A673 (cell line): ENCODE results near the gene AKAP6. TPM values are rescaled to one million over a fixed set of nuclear protein-coding genes. Genes with fewer than 3 reads are reported as not detected.
"Not testable (repeated sequence)": the region's sequence is repeated elsewhere in the genome, so short reads cannot be mapped to it uniquely, and the experiment has no call there.

Experiments used
- BruUV-seq: library from RNA; stranded (reverse); fragments of 400-500 nt; replicated peaks from 2 replicates; lab custom pipeline; 2021; lab: Mats Ljungman, UMichigan
- CTCF ChIA-PET: fragments of 300-600 bp; sonication (Branson Sonifier 250); formaldehyde crosslinking; loops from one replicate; lab custom pipeline; 2022; ENCODE audit warnings: antibody characterized with exemption; lab: Charles Lee
- POLR2A ChIA-PET: fragments of 300-600 bp; sonication (Branson Sonifier 250); formaldehyde crosslinking; loops from one replicate; lab custom pipeline; 2022; ENCODE audit warnings: antibody characterized with exemption; ENCODE audit not compliant: low non-redundant PET; lab: Charles Lee
- DNase-seq: peaks from one replicate; pipeline ENCODE4 v3.0.0-alpha.2; 2015; ENCODE audit warnings: low spot score
- H3K27ac ChIP-seq: fragments of 200-600 bp; sonication (generic); 2 replicates; pipeline ENCODE4 v1.5.1; 2016; ENCODE audit warnings: mixed run types, low read depth, mild to moderate bottlenecking, mixed read lengths, antibody characterized with exemption, low read length; ENCODE audit not compliant: poor library complexity, severe bottlenecking
- H3K27me3 ChIP-seq: fragments of 200-600 bp; sonication (generic); replicated peaks from 2 replicates; pipeline ENCODE4 v1.6.1; 2017; ENCODE audit warnings: mixed run types, low read depth, mild to moderate bottlenecking, mixed read lengths, antibody characterized with exemption, low read length; ENCODE audit not compliant: insufficient read depth, poor library complexity
- H3K36me3 ChIP-seq: fragments of 200-600 bp; sonication (generic); 2 replicates; pipeline ENCODE4 v1.6.1; 2016; ENCODE audit warnings: mixed run types, mild to moderate bottlenecking, mixed read lengths, antibody characterized with exemption, low read length; ENCODE audit not compliant: insufficient read depth, poor library complexity, severe bottlenecking
- H3K4me1 ChIP-seq: fragments of 200-600 bp; sonication (generic); 2 replicates; pipeline ENCODE4 v1.6.1; 2017; ENCODE audit warnings: mixed run types, mild to moderate bottlenecking, mixed read lengths, antibody characterized with exemption, low read length; ENCODE audit not compliant: insufficient read depth, poor library complexity, severe bottlenecking
- H3K4me3 ChIP-seq: fragments of 200-600 bp; sonication (generic); 2 replicates; pipeline ENCODE4 v1.5.1; 2016; ENCODE audit warnings: low read depth, mixed run types, mild to moderate bottlenecking, mixed read lengths, low read length; ENCODE audit not compliant: poor library complexity, severe bottlenecking
- H3K9me3 ChIP-seq: fragments of 200-600 bp; sonication (generic); 2 replicates; pipeline ENCODE4 v1.6.1; 2016; ENCODE audit warnings: mixed run types, low read depth, mild to moderate bottlenecking, mixed read lengths, antibody characterized with exemption, low read length; ENCODE audit not compliant: poor library complexity, severe bottlenecking
- CTCF ChIP-seq: fragments of 300-800, 200-600 bp; sonication (generic); conservative IDR thresholded peaks from 2 replicates; pipeline ENCODE4 v1.5.1; 2017; ENCODE audit warnings: low read depth, mild to moderate bottlenecking, antibody characterized with exemption, low read length, moderate library complexity, mixed read lengths
- EZH2 ChIP-seq: fragments of 200-600 bp; sonication (generic); IDR thresholded peaks from 2 replicates; pipeline ENCODE4 v1.6.1; 2017; ENCODE audit warnings: borderline replicate concordance, low read depth, mild to moderate bottlenecking, mixed read lengths, antibody characterized with exemption, low read length; ENCODE audit not compliant: poor library complexity, severe bottlenecking
- intact Hi-C: fragments of 100-400 bp; cut with micrococcal nuclease; formaldehyde crosslinking; loops from one replicate; pipeline ENCODE4 v1.10.0; 2022; ENCODE audit not compliant: unreplicated experiment
- total RNA-seq: library from RNA; stranded (reverse); gene quantifications from 2 replicates; pipeline ENCODE4 v1.2.3, GENCODE V29; 2021

The AKAP6 gene
- total RNA-seq, 1 experiment from 2014 or later: 0.73 TPM

DNA sequence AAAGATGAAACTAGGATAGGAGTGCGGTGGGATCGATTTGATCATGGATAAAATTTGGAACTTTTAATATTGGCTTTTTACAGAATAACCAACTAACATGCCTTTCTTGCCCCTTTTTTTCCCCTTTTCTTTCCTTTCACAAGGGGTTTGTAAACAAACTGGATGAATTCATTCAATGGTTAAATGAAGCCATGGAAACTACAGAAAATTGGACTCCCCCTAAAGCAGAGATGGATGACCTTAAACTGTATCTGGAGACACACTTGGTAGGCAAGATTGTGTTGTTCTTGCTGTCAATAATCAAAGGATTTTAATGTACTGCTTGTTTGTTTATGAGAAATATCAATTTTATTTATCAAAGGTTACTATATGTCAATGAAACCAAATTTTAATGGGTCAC lies 247.9 kb downstream of the AKAP6 start:
- Histone ChIP-seq H3K36me3 (no peaks in the 10 kb centered on the region), H3K27me3 (no peaks in the 10 kb centered on the region), H3K27ac (no peak overlapping the region), H3K9me3 (no peaks in the 10 kb centered on the region), H3K4me3 (no peak overlapping the region), H3K4me1 (peaks cover 16% of the 10 kb centered on the region)
- ChIA-PET POLR2A (no interaction called here), CTCF (no interaction called here)
- no peak for DNase-seq
- intact Hi-C loops: loop anchor here (1.0 to 5.0 kb wide), 5 partner anchors 855 to 1745 kb away; no protein-coding TSS in a partner anchor
- no TSS peak for BruUV-seq
- no peak for TF ChIP-seq CTCF
- TF ChIP-seq EZH2: no peak

- Histone ChIP-seq H3K27ac (no peak overlapping the region), H3K27me3 (no peaks in the 10 kb centered on the region), H3K4me1 (peaks cover 4% of the 10 kb centered on the region), H3K9me3 (no peaks in the 10 kb centered on the region), H3K4me3 (no peak overlapping the region), H3K36me3 (no peaks in the 10 kb centered on the region)
- TF ChIP-seq EZH2 (no peak), CTCF (no peak)
- intact Hi-C loops: loop anchor here (5.0 kb wide), 3 partner anchors 854 to 1744 kb away; no protein-coding TSS in a partner anchor
- DNase-seq: no peak
- BruUV-seq: no TSS peak
- ChIA-PET POLR2A (no interaction called here), CTCF (no interaction called here)
These were observed 249.1 kb downstream of the AKAP6 start for GRCh38 chr14:32578181-32578580.

DNA sequence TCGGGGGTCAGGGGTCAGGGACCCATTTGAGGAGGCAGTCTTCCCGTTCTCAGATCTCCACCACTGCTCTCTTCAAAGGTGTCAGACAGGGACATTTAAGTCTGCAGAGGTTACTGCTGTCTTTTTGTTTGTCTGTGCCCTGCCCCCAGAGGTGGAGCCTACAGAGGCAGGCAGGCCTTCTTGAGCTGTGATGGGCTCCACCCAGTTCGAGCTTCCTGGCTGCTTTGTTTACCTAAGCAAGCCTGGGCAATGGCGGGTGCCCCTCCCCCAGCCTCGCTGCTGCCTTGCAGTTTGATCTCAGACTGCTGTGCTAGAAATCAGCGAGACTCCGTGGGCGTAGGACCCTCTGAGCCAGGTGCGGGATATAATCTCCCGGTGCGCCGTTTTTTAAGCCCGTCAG lies 254.3 kb downstream of the AKAP6 start:
- BruUV-seq, intact Hi-C loops, H3K4me1 ChIP-seq, H3K27me3 ChIP-seq, H3K4me3 ChIP-seq, CTCF ChIA-PET, H3K9me3 ChIP-seq, DNase-seq, POLR2A ChIA-PET, H3K27ac ChIP-seq, H3K36me3 ChIP-seq: not testable (repeated sequence)

GRCh38 chr14:32584079-32584478 lies 255.0 kb downstream of the AKAP6 start:
- TF ChIP-seq EZH2: no peak
- BruUV-seq: no TSS peak
- no peak for DNase-seq
- no peak overlapping the region for H3K27ac ChIP-seq
- H3K4me3 ChIP-seq: no peak overlapping the region
- ChIA-PET CTCF (no interaction called here), POLR2A (no interaction called here)
- H3K36me3 ChIP-seq: no peaks in the 10 kb centered on the region
- intact Hi-C loops: no loop called here
- H3K27me3 ChIP-seq: no peaks in the 10 kb centered on the region
- no peaks in the 10 kb centered on the region for H3K9me3 ChIP-seq
- H3K4me1 ChIP-seq: peaks cover 4% of the 10 kb centered on the region
